ENCODE results near the gene FAM13A.

FAM13A gene

DNA sequence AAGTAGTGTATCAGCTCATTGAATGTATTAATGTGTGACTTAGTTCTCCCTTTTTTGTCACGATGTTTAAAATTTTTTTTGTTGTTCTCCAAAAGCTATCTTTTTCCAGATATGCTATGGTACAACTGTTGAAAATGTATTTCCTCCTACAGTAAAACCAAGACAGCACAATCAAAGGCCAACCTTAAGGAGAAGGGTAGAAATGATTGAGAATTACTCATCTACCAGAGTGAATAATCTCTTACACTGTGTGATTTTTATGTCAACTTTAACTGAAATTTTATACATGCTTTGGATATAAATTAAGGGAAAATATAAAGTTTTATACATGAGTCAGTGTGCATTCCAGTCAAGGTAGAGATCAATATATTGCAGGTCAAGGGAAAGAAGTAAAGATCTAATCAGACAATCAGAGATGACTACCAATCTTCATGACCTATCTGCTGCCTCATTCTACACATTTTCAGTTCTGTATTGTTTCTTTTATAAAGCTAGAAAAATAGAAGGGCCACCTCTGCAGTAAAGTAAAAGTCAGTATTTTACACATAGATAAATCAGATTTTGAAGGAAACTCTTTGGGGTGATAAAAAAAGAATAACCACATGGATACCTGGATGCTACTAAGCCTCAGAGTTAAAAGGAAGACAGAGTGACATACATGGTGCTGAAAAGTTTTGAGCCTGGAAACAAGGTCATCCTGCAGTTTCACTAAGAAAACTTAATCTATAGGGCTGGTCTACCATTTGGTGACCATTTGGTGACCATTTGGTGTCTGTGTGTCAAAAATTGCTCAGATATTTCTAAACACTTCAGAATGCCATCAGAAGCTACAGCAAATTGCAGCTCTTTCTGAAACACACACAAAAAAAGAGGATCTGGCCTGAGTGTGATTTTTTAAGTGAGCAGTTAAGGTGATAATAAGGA lies 1.6 kb downstream of the FAM13A start:
- no peaks in the 10 kb centered on the region for H4K20me1 ChIP-seq (ENCODE audit: insufficient read depth, low read length)
- no peak for DNase-seq
- H3K9me3 ChIP-seq (replicated peaks; ENCODE audit: insufficient read depth, low read length): no peaks in the 10 kb centered on the region
- H3K36me3 ChIP-seq (replicated peaks; ENCODE audit: insufficient read depth, low read length): no peaks in the 10 kb centered on the region
- no peak overlapping the region for H3K4me3 ChIP-seq (ENCODE audit: low read length)
- no peaks in the 10 kb centered on the region for H3K27me3 ChIP-seq (replicated peaks; ENCODE audit: insufficient read depth, low read length)
- TF ChIP-seq, protein P1, sequence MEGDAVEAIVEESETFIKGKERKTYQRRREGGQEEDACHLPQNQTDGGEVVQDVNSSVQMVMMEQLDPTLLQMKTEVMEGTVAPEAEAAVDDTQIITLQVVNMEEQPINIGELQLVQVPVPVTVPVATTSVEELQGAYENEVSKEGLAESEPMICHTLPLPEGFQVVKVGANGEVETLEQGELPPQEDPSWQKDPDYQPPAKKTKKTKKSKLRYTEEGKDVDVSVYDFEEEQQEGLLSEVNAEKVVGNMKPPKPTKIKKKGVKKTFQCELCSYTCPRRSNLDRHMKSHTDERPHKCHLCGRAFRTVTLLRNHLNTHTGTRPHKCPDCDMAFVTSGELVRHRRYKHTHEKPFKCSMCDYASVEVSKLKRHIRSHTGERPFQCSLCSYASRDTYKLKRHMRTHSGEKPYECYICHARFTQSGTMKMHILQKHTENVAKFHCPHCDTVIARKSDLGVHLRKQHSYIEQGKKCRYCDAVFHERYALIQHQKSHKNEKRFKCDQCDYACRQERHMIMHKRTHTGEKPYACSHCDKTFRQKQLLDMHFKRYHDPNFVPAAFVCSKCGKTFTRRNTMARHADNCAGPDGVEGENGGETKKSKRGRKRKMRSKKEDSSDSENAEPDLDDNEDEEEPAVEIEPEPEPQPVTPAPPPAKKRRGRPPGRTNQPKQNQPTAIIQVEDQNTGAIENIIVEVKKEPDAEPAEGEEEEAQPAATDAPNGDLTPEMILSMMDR (IDR thresholded peaks at IDR 0.05; ENCODE audit: low read length): no peak
- no peaks in the 10 kb centered on the region for H3K4me1 ChIP-seq (ENCODE audit: low read length)
- no peak overlapping the region for H2AFZ ChIP-seq (ENCODE audit: low read length)
- H3K9ac ChIP-seq (ENCODE audit: low read length): no peak overlapping the region
- H3K79me2 ChIP-seq (ENCODE audit: low read length): no peaks in the 10 kb centered on the region
- H3F3A ChIP-seq (ENCODE audit: insufficient read depth, low read length): no peaks in the 10 kb centered on the region
- H3K4me2 ChIP-seq (ENCODE audit: low read depth, low read length): no peak overlapping the region
- no peaks in the 10 kb centered on the region for H3K9me2 ChIP-seq (replicated peaks; ENCODE audit: insufficient read depth, low read length)
- H3K27ac ChIP-seq (ENCODE audit: low read length): no peak overlapping the region

GRCh38 chr4:89054627-89055026 lies 2.4 kb downstream of the FAM13A start:
- H2AFZ ChIP-seq (ENCODE audit: low read length): no peak overlapping the region
- H3K9ac ChIP-seq (ENCODE audit: low read length): no peak overlapping the region
- no peaks in the 10 kb centered on the region for H3K9me2 ChIP-seq (replicated peaks; ENCODE audit: insufficient read depth, low read length)
- H3F3A ChIP-seq (ENCODE audit: insufficient read depth, low read length): no peaks in the 10 kb centered on the region
- no peaks in the 10 kb centered on the region for H4K20me1 ChIP-seq (ENCODE audit: insufficient read depth, low read length)
- no peak overlapping the region for H3K4me2 ChIP-seq (ENCODE audit: low read depth, low read length)
- no peaks in the 10 kb centered on the region for H3K4me1 ChIP-seq (ENCODE audit: low read length)
- no peak overlapping the region for H3K27ac ChIP-seq (ENCODE audit: low read length)
- no peaks in the 10 kb centered on the region for H3K27me3 ChIP-seq (replicated peaks; ENCODE audit: insufficient read depth, low read length)
- TF ChIP-seq EZH2phosphoT487 (IDR thresholded peaks at IDR 0.05; ENCODE audit: low read length) (no peak), EZH2 (optimal IDR thresholded peaks at IDR 0.05; ENCODE audit: low read depth, low read length) (no peak)
- TF ChIP-seq, protein P1 (IDR thresholded peaks at IDR 0.05; ENCODE audit: low read length): no peak
- no peak for DNase-seq
- H3K4me3 ChIP-seq (ENCODE audit: low read length): no peak overlapping the region
- no peaks in the 10 kb centered on the region for H3K79me2 ChIP-seq (ENCODE audit: low read length)
- H3K36me3 ChIP-seq (replicated peaks; ENCODE audit: insufficient read depth, low read length): no peaks in the 10 kb centered on the region
- H3K9me3 ChIP-seq (replicated peaks; ENCODE audit: insufficient read depth, low read length): no peaks in the 10 kb centered on the region

GRCh38 chr4:89049853-89050252 lies 7.1 kb downstream of the FAM13A start:
- H3K9ac ChIP-seq (ENCODE audit: low read length): no peak overlapping the region
- H3K36me3 ChIP-seq (replicated peaks; ENCODE audit: insufficient read depth, low read length): no peaks in the 10 kb centered on the region
- no peak overlapping the region for H3K4me3 ChIP-seq (ENCODE audit: low read length)
- H3K4me1 ChIP-seq (ENCODE audit: low read length): no peaks in the 10 kb centered on the region
- H3K27me3 ChIP-seq (replicated peaks; ENCODE audit: insufficient read depth, low read length): no peaks in the 10 kb centered on the region
- no peak for TF ChIP-seq EZH2 (optimal IDR thresholded peaks at IDR 0.05; ENCODE audit: low read depth, low read length)
- TF ChIP-seq, protein P1 (IDR thresholded peaks at IDR 0.05; ENCODE audit: low read length): no peak
- TF ChIP-seq EZH2phosphoT487 (IDR thresholded peaks at IDR 0.05; ENCODE audit: low read length): no peak
- no peaks in the 10 kb centered on the region for H3K9me2 ChIP-seq (replicated peaks; ENCODE audit: insufficient read depth, low read length)
- H4K20me1 ChIP-seq (ENCODE audit: insufficient read depth, low read length): no peaks in the 10 kb centered on the region
- H3K79me2 ChIP-seq (ENCODE audit: low read length): no peaks in the 10 kb centered on the region
- H3K27ac ChIP-seq (ENCODE audit: low read length): no peak overlapping the region
- no peak overlapping the region for H3K4me2 ChIP-seq (ENCODE audit: low read depth, low read length)
- no peak overlapping the region for H2AFZ ChIP-seq (ENCODE audit: low read length)
- DNase-seq: no peak
- H3F3A ChIP-seq (ENCODE audit: insufficient read depth, low read length): no peaks in the 10 kb centered on the region
- H3K9me3 ChIP-seq (replicated peaks; ENCODE audit: insufficient read depth, low read length): no peaks in the 10 kb centered on the region

Measured in MM.1S (cell line).